Occipital lobe (tissue), 2 donors: ENCODE data around the gene DEFB125. TPM values are rescaled to one million over a fixed set of nuclear protein-coding genes. Genes with fewer than 3 reads are reported as not detected.
"Not testable (repeated sequence)": the region's sequence is repeated elsewhere in the genome, so short reads cannot be mapped to it uniquely, and the experiment has no call there.

Experiments used
- DNase-seq: peaks from one replicate; lab custom pipeline; 2025; lab: John Stamatoyannopoulos, UW
- total RNA-seq: library from RNA; depleted of rRNA; stranded (reverse); fragments of >200 nt; gene quantifications from one replicate; pipeline ENCODE4 v1.2.3, GENCODE V29; 2014

The DEFB125 gene
- not detected for total RNA-seq

DNA sequence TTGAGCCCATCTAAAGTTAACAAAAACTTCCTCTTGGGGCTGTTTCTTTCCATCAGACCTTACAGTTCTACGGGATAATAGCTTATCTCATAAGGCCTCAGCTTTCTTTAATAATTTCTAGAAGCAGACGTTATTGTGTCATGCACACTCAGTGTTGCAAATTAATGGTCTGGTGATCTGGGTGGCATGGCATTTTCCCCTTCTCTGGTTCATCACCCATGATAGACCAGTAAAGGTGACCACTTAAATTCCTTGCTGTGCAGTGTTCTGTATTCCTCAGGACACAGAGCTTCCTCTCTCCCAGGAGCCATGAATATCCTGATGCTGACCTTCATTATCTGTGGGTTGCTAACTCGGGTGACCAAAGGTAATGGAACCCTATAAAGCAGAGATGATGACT, at the start of gene DEFB125:
Gene DEFB125 (plus strand): TSS at position 272 of the 400 bp plus-strand sequence. CDS start 38 bp downstream, at position 310.
- DNase-seq = no peak

DNA sequence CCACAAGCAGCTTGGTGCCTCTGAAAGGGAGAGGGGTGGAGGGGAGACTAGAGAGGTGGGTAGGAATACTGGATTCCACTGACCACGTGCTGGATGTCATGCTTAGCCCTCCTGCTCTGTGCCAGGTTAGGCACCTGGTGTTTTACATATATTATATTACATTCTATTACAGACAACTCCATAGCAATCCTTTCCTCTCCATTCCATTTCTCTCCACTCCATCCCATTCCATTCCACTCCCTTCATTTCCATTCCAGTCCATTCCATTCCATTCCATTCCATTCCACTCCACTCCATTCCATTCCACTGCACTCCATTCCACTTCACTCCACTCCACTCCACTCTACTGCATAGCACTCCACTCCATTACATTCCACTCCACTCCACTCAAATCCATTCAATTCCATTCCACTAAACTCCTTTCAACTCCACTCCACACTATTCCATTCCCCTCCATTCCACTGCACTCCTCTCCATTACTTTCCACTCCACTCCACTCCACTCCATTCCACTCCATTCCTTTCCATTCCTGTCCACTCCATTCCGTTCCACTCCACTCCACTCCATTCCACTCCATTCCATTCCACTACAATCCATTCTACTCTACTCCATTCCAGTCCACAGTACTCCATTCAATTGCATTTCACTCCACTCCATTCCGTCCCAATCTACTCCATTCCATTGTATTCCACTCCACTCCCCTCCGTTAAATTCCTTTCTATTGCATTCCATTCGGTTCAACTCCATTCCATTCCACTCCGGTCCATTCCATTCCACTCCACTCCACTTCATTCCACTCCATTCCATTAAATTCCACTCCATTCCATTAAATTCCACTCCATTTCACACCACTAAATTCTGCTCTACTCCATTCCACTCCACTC, 27.2 kb upstream of the DEFB125 start:
- no peak for DNase-seq

DNA sequence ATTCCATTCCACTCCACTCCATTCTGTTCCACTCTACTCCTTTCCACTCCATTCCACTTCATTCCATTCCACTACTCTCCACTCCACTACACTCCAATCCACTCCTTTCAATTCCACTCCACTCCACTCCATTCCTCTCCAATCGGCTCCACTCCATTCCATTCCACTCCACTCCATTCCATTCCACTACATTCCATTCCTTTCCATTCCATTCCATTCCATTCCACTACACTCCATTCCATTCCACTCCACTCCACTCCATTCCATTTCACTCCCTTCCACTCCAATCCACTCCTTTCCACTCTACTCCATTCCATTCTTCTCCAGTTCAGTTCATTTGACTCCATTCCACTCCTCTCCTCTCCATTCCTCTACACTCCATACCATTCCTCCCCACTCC, 26.2 kb upstream of the DEFB125 start:
- DNase-seq = no peak

- no peak for DNase-seq
Measured at GRCh38 chr20:61757-62156, 25.7 kb upstream of the DEFB125 start.

DNA sequence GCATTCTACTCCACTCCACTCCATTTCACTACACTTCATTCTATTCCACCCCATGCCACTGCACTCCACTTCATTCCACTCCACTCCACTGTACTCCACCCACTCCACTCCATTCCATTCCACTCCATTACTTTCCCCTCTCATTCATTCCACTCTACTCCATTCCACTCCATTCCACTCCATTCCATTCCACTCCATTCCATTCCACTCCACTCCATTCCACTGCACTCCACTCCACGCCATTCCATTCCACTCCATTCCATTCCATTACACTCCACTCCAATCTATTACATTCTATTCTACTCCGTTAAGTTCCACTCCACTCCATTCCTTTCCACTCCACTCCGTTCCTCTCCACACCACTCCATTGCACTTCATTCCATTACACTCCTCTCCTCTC, 25.0 kb upstream of the DEFB125 start:
- DNase-seq = no peak

DNA sequence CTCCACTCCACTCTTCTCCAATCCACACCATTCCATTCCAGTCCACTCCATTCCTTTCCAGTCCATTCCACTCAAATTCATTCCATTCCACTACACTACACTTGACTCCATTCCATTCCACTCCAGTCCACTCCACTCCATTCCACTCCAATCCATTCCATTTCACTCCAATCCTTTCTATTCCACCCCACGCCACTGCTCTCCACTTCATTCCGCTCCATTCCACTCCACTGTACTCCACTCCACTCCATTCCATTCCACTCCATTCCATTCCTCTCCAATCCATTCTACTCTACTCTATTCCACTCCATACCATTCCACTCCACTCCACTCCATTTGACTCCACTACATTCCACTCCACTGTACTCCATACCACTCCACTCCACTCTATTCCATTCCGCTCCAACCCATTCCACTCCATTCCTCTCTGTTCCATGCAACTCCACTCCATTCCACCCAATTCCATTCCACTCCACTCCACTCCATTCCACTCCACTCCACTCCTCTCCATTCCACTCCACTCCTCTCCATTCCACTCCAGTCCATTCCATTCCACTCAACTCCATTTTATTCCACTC, 23.4 kb upstream of the DEFB125 start:
- DNase-seq = no peak

- DNase-seq = no peak
Measured at GRCh38 chr20:64766-65322, 22.6 kb upstream of the DEFB125 start.

- DNase-seq = no peak
Measured at GRCh38 chr20:77231-77630, 10.2 kb upstream of the DEFB125 start.

DNA sequence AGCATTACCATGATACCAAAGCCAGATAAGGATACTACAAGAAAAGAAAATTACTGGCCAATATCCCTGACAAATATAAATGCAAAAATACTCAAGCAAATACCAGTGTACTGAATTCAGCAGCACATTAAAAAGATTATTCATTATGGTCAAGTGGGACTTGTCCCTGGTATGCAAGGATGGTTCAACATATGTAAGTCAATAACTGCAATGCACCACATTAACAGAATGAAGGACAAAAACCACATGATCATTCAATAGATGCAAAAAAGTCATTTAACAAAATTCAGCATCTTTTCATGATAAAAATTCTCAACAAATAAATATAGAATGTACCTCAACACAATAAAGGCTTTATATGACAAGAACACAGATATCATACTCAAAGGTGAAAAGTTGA, 9.1 kb upstream of the DEFB125 start:
- DNase-seq = no peak

- DNase-seq = no peak
Measured at GRCh38 chr20:79565-79964, 7.9 kb upstream of the DEFB125 start.

- DNase-seq = no peak
Measured at GRCh38 chr20:90651-91050, 3.2 kb downstream of the DEFB125 start.

DNA sequence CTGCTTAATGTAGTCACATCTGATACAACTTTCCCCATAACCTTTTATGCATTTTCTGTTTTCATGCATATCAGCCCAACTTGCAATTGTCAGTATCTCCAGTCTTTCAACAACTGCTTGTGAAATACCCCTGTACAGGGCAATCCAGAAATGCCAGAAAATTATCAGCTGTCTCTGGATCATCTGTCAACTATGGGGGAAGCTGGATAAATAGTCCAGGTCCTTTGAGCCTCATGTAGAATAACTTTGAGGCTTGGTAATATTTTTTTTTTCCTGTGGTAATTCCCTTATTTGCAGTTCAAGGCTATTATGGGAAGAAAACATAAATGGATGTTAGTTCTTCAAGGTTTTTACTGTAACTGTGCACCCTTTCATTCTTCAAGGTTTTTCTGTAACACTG, 6.2 kb downstream of the DEFB125 start:
- DNase-seq = no peak

DNA sequence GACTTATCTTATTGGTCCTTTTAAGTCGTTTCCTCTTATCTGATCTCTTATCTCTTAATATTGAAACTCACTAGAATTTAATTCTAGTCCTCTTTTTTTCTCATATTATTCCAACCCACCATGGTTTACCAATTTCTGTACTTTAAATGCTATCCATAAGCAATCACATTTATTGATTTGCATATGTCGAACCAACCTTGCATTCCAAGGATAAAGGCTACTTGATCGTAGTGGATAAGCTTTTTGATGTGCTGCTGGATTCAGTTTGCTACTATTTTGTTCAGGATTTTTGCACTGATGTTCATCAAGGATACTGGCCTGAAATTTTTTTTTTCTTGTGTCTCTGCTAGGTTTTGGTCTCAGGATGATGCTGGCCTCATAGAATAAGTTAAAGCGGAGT, 7.7 kb downstream of the DEFB125 start:
- no peak for DNase-seq

- not testable (repeated sequence) for DNase-seq
Measured at GRCh38 chr20:97691-98090, 10.2 kb downstream of the DEFB125 start.

DNA sequence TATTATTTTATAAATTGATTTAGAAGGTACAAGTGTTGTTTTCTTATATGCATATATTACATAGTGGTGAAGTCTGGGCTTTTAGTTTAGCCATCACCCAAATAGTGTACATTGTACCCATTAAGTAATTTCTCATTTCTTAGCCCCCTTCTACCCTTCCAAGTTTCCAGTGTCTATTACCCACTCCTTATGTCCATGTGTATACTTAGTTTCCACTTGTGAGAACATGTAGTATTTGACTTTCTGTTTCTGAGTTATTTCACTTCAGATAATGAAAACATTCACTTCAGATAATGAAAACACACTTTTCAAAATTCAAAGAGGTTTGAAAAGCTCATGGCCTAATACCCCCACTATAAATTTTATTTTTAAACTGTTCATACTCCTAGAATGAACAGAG, 14.5 kb downstream of the DEFB125 start:
- no peak for DNase-seq

DNA sequence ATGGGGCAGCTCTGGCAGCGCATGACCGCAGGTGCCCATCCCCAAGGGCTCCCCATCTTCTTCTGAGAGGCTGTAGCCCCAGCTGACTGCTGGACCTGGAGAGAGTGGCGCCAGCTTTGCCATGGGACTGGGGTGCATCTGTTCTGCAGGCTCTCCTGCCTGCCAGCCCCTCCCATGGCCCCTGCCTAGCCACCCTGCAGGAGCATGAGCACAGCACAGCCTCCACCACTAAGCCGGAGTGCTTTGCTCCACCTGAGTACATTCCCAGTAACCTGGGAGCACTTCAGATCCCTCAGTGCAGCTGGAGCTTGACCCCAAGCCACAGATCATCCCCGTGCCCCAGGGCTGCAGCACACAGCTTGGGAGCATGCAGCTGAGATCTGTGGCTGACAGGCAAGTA, 16.0 kb downstream of the DEFB125 start:
- DNase-seq = no peak

- DNase-seq = no peak
Measured at GRCh38 chr20:112396-112795, 24.9 kb downstream of the DEFB125 start.

GRCh38 chr20:117518-117917, 30.0 kb downstream of the DEFB125 start:
- no peak for DNase-seq

DNA sequence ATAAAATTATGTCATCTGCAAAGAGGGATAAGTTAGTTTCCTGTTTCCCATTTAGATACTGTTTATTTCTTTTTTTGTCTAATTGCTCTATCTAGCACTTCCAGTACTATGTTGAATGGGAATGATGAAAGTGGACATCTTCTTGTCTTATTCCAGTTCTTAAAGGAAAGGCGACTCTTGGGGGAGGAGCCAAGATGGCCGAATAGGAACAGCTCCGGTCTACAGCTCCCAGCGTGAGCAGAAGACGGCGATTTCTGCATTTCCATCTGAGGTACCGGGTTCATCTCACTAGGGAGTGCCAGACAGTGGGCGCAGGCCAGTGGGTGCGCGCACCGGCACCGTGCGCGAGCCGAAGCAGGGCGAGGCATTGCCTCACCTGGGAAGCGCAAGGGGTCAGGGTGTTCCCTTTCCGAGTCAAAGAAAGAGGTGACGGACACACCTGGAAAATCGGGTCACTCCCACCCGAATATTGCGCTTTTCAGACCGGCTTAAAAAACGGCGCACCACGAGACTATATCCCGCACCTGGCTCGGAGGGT, 42.4 kb downstream of the DEFB125 start:
- DNase-seq = not testable (repeated sequence)

- DNase-seq = no peak
Measured at GRCh38 chr20:137668-138490, 50.4 kb downstream of the DEFB125 start.

DNA sequence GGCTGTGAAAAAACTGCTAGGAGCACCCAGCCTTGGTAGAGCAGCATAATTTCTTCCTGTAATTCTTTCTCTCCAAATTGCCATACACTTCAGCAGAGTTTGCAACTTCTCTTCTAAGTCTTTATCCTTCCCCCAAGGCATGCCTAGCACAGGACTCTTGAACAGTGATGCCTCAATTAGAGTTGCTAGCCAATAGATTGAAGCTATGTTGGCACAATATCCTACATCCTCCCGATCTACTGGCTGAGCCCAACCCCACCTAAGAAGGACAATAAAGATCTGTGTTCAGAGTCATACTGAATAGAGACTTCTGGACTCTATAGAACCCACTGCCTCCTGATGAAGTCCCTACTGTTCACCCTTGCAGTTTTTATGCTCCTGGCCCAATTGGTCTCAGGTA, 54.8 kb downstream of the DEFB125 start, which contains the start of gene DEFB126:
Gene DEFB126 (plus strand): TSS at position 301 of the 400 bp plus-strand sequence. CDS start 39 bp downstream, at position 340.
- DNase-seq = no peak
